ENCODE data around the gene CDH2. TPM values are rescaled to one million over a fixed set of nuclear protein-coding genes. Genes with fewer than 3 reads are reported as not detected.

Gene CDH2
- total RNA-seq, result 370 TPM
- long read RNA-seq, full-length matches to known transcripts, result 749 of 940 reads
- long read RNA-seq, partial matches to known transcripts, result 161 of 940 reads
- long read RNA-seq, other reads (novel, unspliced or antisense), result 30 of 940 reads

GRCh38 chr18:28176948-28177827, at the start of gene CDH2:
Gene CDH2 (minus strand): TSS chr18:28177130. CDS start chr18:28177022, 108 bp downstream.
- peak within 1 kb of the TSS; percentile 84 for H3K4me3 ChIP-seq
- no peaks in the 10 kb centered on the region for H3K36me3 ChIP-seq
- H3K27ac ChIP-seq (replicated peaks), result peak within 1 kb of the TSS; percentile 94
- peaks cover 35% of the 10 kb centered on the region for H3K4me1 ChIP-seq
- intact Hi-C loops (cut with micrococcal nuclease), result no loop called here
- TF ChIP-seq, protein P1, sequence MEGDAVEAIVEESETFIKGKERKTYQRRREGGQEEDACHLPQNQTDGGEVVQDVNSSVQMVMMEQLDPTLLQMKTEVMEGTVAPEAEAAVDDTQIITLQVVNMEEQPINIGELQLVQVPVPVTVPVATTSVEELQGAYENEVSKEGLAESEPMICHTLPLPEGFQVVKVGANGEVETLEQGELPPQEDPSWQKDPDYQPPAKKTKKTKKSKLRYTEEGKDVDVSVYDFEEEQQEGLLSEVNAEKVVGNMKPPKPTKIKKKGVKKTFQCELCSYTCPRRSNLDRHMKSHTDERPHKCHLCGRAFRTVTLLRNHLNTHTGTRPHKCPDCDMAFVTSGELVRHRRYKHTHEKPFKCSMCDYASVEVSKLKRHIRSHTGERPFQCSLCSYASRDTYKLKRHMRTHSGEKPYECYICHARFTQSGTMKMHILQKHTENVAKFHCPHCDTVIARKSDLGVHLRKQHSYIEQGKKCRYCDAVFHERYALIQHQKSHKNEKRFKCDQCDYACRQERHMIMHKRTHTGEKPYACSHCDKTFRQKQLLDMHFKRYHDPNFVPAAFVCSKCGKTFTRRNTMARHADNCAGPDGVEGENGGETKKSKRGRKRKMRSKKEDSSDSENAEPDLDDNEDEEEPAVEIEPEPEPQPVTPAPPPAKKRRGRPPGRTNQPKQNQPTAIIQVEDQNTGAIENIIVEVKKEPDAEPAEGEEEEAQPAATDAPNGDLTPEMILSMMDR (IDR thresholded peaks at IDR 0.05; ENCODE audit: borderline replicate concordance), result peak; percentile 33
- H3K9me3 ChIP-seq (replicated peaks), result no peaks in the 10 kb centered on the region
- H3K27me3 ChIP-seq (ENCODE audit: low read depth), result peaks cover 58% of the 10 kb centered on the region
- DNase-seq, result peak; percentile 70

GRCh38 chr18:28212060-28212459, 35.1 kb upstream of the CDH2 start:
- no peak overlapping the region for H3K27ac ChIP-seq (replicated peaks)
- no peak for DNase-seq
- no peaks in the 10 kb centered on the region for H3K9me3 ChIP-seq (replicated peaks)
- H3K4me3 ChIP-seq, result no peak overlapping the region
- TF ChIP-seq, protein P1 (IDR thresholded peaks at IDR 0.05; ENCODE audit: borderline replicate concordance), result no peak
- H3K27me3 ChIP-seq (ENCODE audit: low read depth), result no peaks in the 10 kb centered on the region
- H3K4me1 ChIP-seq, result no peaks in the 10 kb centered on the region
- no peaks in the 10 kb centered on the region for H3K36me3 ChIP-seq
- intact Hi-C loops (cut with micrococcal nuclease), result no loop called here

GRCh38 chr18:28208712-28209265, 31.9 kb upstream of the CDH2 start:
- H3K27me3 ChIP-seq (ENCODE audit: low read depth), result no peaks in the 10 kb centered on the region
- intact Hi-C loops (cut with micrococcal nuclease), result no loop called here
- no peak overlapping the region for H3K4me3 ChIP-seq
- H3K4me1 ChIP-seq, result no peaks in the 10 kb centered on the region
- H3K36me3 ChIP-seq, result no peaks in the 10 kb centered on the region
- H3K27ac ChIP-seq (replicated peaks), result no peak overlapping the region
- no peaks in the 10 kb centered on the region for H3K9me3 ChIP-seq (replicated peaks)
- TF ChIP-seq, protein P1 (IDR thresholded peaks at IDR 0.05; ENCODE audit: borderline replicate concordance), result no peak
- no peak for DNase-seq

- Histone ChIP-seq H3K9me3 (replicated peaks) (no peaks in the 10 kb centered on the region), H3K4me3 (no peak overlapping the region), H3K36me3 (no peaks in the 10 kb centered on the region), H3K4me1 (no peaks in the 10 kb centered on the region), H3K27ac (replicated peaks) (no peak overlapping the region), H3K27me3 (ENCODE audit: low read depth) (no peaks in the 10 kb centered on the region)
- intact Hi-C loops (cut with micrococcal nuclease), result no loop called here
- DNase-seq, result no peak
- TF ChIP-seq, protein P1 (IDR thresholded peaks at IDR 0.05; ENCODE audit: borderline replicate concordance), result no peak
These were observed 31.3 kb upstream of the CDH2 start for GRCh38 chr18:28208268-28208667.

GRCh38 chr18:28204154-28204553, 27.2 kb upstream of the CDH2 start:
- Histone ChIP-seq H3K27ac (replicated peaks) (no peak overlapping the region), H3K27me3 (ENCODE audit: low read depth) (no peaks in the 10 kb centered on the region), H3K36me3 (no peaks in the 10 kb centered on the region), H3K4me1 (no peaks in the 10 kb centered on the region), H3K4me3 (no peak overlapping the region), H3K9me3 (replicated peaks) (no peaks in the 10 kb centered on the region)
- no peak for DNase-seq
- intact Hi-C loops (cut with micrococcal nuclease), result no loop called here
- TF ChIP-seq, protein P1 (IDR thresholded peaks at IDR 0.05; ENCODE audit: borderline replicate concordance), result no peak
